Naive thymus-derived CD4-positive, alpha-beta T cell (primary cell): Measurements from ENCODE around the gene NAALADL2. TPM values are rescaled to one million over a fixed set of nuclear protein-coding genes. Genes with fewer than 3 reads are reported as not detected.
"Not testable (repeated sequence)": the region's sequence is repeated elsewhere in the genome, so short reads cannot be mapped to it uniquely, and the experiment has no call there.

ENCODE experiments used
- ATAC-seq: fragments of 150-1000 bp; cut with Tn5 transposase; 2 replicates; pipeline ENCODE4 v1.10.0; 2021; ENCODE audit warnings: mild to moderate bottlenecking, moderate library complexity
- CTCF ChIA-PET: fragments of 350-600 bp; sonication (Branson Sonifier 250); formaldehyde crosslinking; loops from one replicate; lab custom pipeline; 2021; ENCODE audit warnings: antibody characterized with exemption; lab: Charles Lee
- POLR2A ChIA-PET: fragments of 350-600 bp; sonication (Branson Sonifier 250); formaldehyde crosslinking; loops from one replicate; lab custom pipeline; 2021; ENCODE audit warnings: antibody characterized with exemption, inconsistent platforms; lab: Charles Lee
- DNase-seq, 9 donors: peaks; one replicate each; pipeline versions ENCODE4 v3.0.0 to v3.0.0-alpha.2; 2020 to 2022; ENCODE audit warnings: mixed read lengths in 1 of 9
- H3K27ac ChIP-seq: one replicate; pipeline ENCODE4 v1.7.0; 2013; ENCODE audit warnings: mild to moderate bottlenecking, low read depth, low read length, moderate library complexity
- H3K27me3 ChIP-seq, 2 donors: one replicate each; pipeline ENCODE4 v1.7.0; 2013; ENCODE audit warnings: low read length in 2 of 2, mild to moderate bottlenecking in 2 of 2, moderate library complexity in 2 of 2; ENCODE audit not compliant: control insufficient read depth in 2 of 2, insufficient read depth in 2 of 2
- H3K36me3 ChIP-seq, 3 experiments: 1 replicate in 2 of 3; 2 replicates in 1 of 3; pipeline ENCODE4 v1.7.0; 2013; ENCODE audit warnings: low read length in 3 of 3, mild to moderate bottlenecking in 3 of 3, moderate library complexity in 1 of 3; ENCODE audit not compliant: insufficient read depth in 3 of 3, control insufficient read depth in 2 of 3
- H3K4me1 ChIP-seq, 2 donors: one replicate each; pipeline ENCODE4 v1.7.0; 2013; ENCODE audit warnings: low read length in 2 of 2, mild to moderate bottlenecking in 2 of 2, moderate library complexity in 1 of 2; ENCODE audit not compliant: control insufficient read depth in 2 of 2, insufficient read depth in 2 of 2
- H3K4me3 ChIP-seq: 2 replicates; pipeline ENCODE4 v1.7.0; 2013; ENCODE audit warnings: mild to moderate bottlenecking, low read length
- H3K9me3 ChIP-seq, 3 experiments: 1 replicate in 2 of 3; 2 replicates in 1 of 3; pipeline ENCODE4 v1.7.0; 2013; ENCODE audit warnings: low read length in 3 of 3; ENCODE audit not compliant: control insufficient read depth in 2 of 3
- H3K27ac Mint-ChIP-seq, 9 donors: one replicate each; pipeline ENCODE4 v1.8.0; 2020 to 2022; ENCODE audit warnings: mixed read lengths in 9 of 9, mild to moderate bottlenecking in 8 of 9, moderate library complexity in 5 of 9, inconsistent platforms in 2 of 9
- H3K27me3 Mint-ChIP-seq, 5 donors: one replicate each; pipeline ENCODE4 v1.8.0; 2021 to 2022; ENCODE audit warnings: mixed read lengths in 5 of 5, mild to moderate bottlenecking in 1 of 5
- H3K36me3 Mint-ChIP-seq, 5 donors: one replicate each; pipeline ENCODE4 v1.8.0; 2020 to 2022; ENCODE audit warnings: mixed read lengths in 5 of 5, mild to moderate bottlenecking in 3 of 5, inconsistent platforms in 1 of 5
- H3K4me1 Mint-ChIP-seq, 7 donors: one replicate each; pipeline ENCODE4 v1.8.0; 2020 to 2022; ENCODE audit warnings: mixed read lengths in 7 of 7, mild to moderate bottlenecking in 3 of 7, inconsistent platforms in 1 of 7
- H3K4me3 Mint-ChIP-seq, 10 donors: one replicate each; pipeline ENCODE4 v1.8.0; 2020 to 2022; ENCODE audit warnings: mild to moderate bottlenecking in 10 of 10, mixed read lengths in 10 of 10, moderate library complexity in 6 of 10, inconsistent platforms in 2 of 10
- H3K9me3 Mint-ChIP-seq, 11 donors: one replicate each; pipeline ENCODE4 v1.8.0; 2020 to 2022; ENCODE audit warnings: mixed read lengths in 11 of 11, mild to moderate bottlenecking in 4 of 11, inconsistent platforms in 1 of 11, moderate library complexity in 1 of 11
- intact Hi-C, 2 donors: fragments of 100-400 bp; cut with micrococcal nuclease; formaldehyde crosslinking; loops; one replicate each; pipeline ENCODE4 v1.15.1; 2023
- polyA plus RNA-seq, 2 donors: library from polyadenylated mRNA; unstranded; fragments of 300-500 nt; fragmentation: Illumina TruSeq; gene quantifications; one replicate each; pipeline ENCODE4 v1.2.3, GENCODE V29; 2021
- total RNA-seq, 6 experiments: library from RNA in 5 of 6; stranded (reverse) in 5 of 6; gene quantifications; 1 replicate in 5 of 6; 2 replicates in 1 of 6; pipeline ENCODE4 v1.2.3 and lab custom pipeline; 2021 to 2026

The NAALADL2 gene
- total and polyA plus RNA-seq, 7 experiments from 2014 or later: 0.76 to 1.4 TPM; not detected in 5

DNA sequence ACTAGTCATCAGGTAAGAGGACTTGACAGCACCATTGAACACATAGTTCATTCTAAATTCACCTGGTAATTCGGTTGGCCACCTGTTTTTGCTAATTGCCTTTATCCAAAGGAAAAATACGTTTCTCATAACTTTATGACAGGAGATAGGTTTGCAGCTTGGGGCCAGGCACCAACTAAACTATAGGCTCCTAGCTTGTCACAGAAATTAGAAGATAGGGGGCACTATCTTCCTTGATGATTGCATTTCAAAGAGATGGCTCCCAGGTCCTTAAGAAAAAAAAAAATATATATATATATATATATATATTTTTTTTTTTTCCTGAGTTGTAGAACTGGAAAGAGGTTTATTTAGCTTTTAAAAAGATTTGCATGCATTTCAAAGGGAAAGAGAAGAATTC, 563.6 kb downstream of the NAALADL2 start:
- Histone ChIP-seq H3K27me3 (no peaks in the 10 kb centered on the region), H3K36me3 (no peaks in the 10 kb centered on the region), H3K4me3 (no peak overlapping the region), H3K9me3 (no peaks in the 10 kb centered on the region), H3K27ac (no peak overlapping the region), H3K4me1 (no peaks in the 10 kb centered on the region)
- H3K4me3 Mint-ChIP-seq: no peak overlapping the region
- no peak overlapping the region for H3K27ac Mint-ChIP-seq
- no peak for ATAC-seq
- ChIA-PET CTCF (no interaction called here), POLR2A (no interaction called here)
- DNase-seq: no peak
- no peaks in the 10 kb centered on the region for H3K27me3 Mint-ChIP-seq
- no peaks in the 10 kb centered on the region for H3K36me3 Mint-ChIP-seq
- intact Hi-C loops: no loop called here
- H3K9me3 Mint-ChIP-seq: peaks cover 0 to 6% (median 0%) of the 10 kb centered on the region in 11 donors
- H3K4me1 Mint-ChIP-seq: no peaks in the 10 kb centered on the region

DNA sequence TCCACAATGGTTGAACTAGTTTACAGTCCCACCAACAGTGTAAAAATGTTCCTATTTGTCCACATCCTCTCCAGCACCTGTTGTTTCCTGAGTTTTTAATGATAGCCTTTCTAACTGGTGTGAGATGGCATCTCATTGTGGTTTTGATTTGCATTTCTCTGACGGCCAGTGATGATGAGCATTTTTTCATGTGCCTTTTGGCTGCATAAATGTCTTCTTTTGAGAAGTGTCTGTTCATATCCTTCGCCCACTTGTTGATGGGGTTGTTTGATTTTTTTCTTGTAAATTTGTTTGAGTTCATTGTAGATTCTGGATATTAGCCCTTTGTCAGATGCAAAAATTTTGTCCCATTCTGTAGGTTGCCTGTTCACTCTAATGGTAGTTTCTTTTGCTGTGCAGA, 564.7 kb downstream of the NAALADL2 start:
- H3K27ac ChIP-seq, ATAC-seq, CTCF ChIA-PET, POLR2A ChIA-PET, intact Hi-C loops, H3K4me1 ChIP-seq, DNase-seq, H3K27me3 Mint-ChIP-seq, H3K27ac Mint-ChIP-seq, H3K4me3 ChIP-seq, H3K4me1 Mint-ChIP-seq, H3K9me3 Mint-ChIP-seq, H3K9me3 ChIP-seq, H3K36me3 Mint-ChIP-seq, H3K36me3 ChIP-seq, H3K27me3 ChIP-seq, H3K4me3 Mint-ChIP-seq: not testable (repeated sequence)

DNA sequence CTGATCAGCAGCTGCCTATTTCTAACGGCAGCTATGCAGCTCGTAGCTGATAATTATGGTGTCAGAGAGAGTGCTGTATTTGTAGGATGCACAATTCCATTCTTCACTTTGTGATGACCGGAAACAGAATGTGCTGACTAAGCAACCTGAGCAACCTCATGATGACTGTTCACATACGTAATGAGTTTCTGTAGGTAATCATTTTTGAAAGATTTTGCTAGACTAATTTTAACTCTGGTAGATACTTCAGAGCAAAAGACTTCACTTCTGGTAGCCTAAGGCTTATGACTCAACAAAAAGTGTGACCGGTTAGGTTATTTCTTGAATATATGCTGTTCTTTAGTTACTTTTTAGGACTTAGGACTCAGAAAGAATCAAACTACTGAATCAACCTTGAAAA, 567.7 kb downstream of the NAALADL2 start:
- ChIA-PET POLR2A (interaction anchor here (0.6 kb wide), 1 partner anchor 24 kb away, joined by 3 read pairs; no protein-coding TSS in a partner anchor), CTCF (no interaction called here)
- Histone ChIP-seq H3K27me3 (no peaks in the 10 kb centered on the region), H3K36me3 (no peaks in the 10 kb centered on the region), H3K9me3 (no peaks in the 10 kb centered on the region), H3K4me1 (no peaks in the 10 kb centered on the region), H3K27ac (no peak overlapping the region), H3K4me3 (no peak overlapping the region)
- ATAC-seq (no peak), DNase-seq (no peak)
- Mint-ChIP-seq H3K4me3 (no peak overlapping the region), H3K27ac (no peak overlapping the region), H3K36me3 (no peaks in the 10 kb centered on the region), H3K9me3 (peaks cover 0 to 5% (median 0%) of the 10 kb centered on the region in 11 donors), H3K4me1 (no peaks in the 10 kb centered on the region), H3K27me3 (no peaks in the 10 kb centered on the region)
- intact Hi-C loops: no loop called here

- H3K27me3 Mint-ChIP-seq: no peaks in the 10 kb centered on the region
- H3K27ac ChIP-seq: no peak overlapping the region
- H3K36me3 Mint-ChIP-seq: no peaks in the 10 kb centered on the region
- peaks cover 0 to 8% (median 0%) of the 10 kb centered on the region in 11 donors for H3K9me3 Mint-ChIP-seq
- ChIA-PET POLR2A (no interaction called here), CTCF (no interaction called here)
- DNase-seq (no peak), ATAC-seq (no peak)
- no peak overlapping the region for H3K27ac Mint-ChIP-seq
- no peak overlapping the region for H3K4me3 Mint-ChIP-seq
- H3K9me3 ChIP-seq: no peaks in the 10 kb centered on the region
- H3K4me1 ChIP-seq: no peaks in the 10 kb centered on the region
- no peak overlapping the region for H3K4me3 ChIP-seq
- H3K27me3 ChIP-seq: no peaks in the 10 kb centered on the region
- intact Hi-C loops: no loop called here
- H3K4me1 Mint-ChIP-seq: no peaks in the 10 kb centered on the region
- no peaks in the 10 kb centered on the region for H3K36me3 ChIP-seq
These were observed 569.3 kb downstream of the NAALADL2 start for GRCh38 chr3:175428466-175428865.

DNA sequence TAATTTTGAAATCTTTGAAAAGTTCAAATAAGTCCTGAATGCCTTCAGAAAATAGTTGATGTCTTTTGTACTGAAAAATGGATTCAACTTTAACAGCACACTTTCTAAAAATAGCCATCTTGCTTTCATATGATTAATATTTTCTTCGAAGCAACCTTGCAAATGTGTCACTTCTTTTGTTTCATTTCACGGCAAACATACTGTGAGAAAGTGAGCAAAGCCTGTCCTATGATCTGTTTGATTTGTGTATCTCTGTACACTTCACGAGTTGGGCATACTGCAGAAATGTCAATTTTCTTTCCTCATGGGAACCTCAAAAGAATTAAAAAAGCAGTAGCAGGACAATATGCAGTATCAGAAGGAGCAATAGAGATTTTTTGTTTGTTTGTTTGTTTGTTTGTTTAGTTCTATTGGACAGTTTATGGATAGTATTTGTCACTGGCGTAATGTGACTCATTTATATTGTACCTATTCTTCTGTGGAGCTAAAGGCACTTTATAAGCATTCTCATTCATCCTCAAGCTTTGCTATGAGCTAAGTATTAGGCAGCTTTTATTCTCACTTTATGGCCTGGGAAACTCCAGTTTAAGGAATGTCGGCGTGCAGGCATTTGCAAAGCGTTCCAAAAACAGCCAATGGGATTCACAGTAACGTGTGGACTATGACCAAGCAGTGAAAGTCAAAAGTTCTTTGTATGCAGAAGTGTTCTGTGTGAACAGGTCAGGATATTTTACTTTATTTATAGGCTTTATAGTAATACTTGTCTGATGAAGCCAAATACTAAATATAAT, 572.0 kb downstream of the NAALADL2 start:
- POLR2A ChIA-PET: no interaction called here
- no peak for ATAC-seq
- H3K9me3 Mint-ChIP-seq: peaks cover 0 to 4% (median 0%) of the 10 kb centered on the region in 11 donors
- H3K27ac Mint-ChIP-seq: no peak overlapping the region
- intact Hi-C loops: no loop called here
- H3K9me3 ChIP-seq: no peaks in the 10 kb centered on the region
- H3K4me3 ChIP-seq: no peak overlapping the region
- H3K4me3 Mint-ChIP-seq: no peak overlapping the region
- no peak overlapping the region for H3K27ac ChIP-seq
- no peaks in the 10 kb centered on the region for H3K36me3 ChIP-seq
- H3K4me1 Mint-ChIP-seq: no peaks in the 10 kb centered on the region
- CTCF ChIA-PET: no interaction called here
- H3K27me3 ChIP-seq: no peaks in the 10 kb centered on the region
- DNase-seq: no peak
- no peaks in the 10 kb centered on the region for H3K4me1 ChIP-seq
- no peaks in the 10 kb centered on the region for H3K36me3 Mint-ChIP-seq
- no peaks in the 10 kb centered on the region for H3K27me3 Mint-ChIP-seq

GRCh38 chr3:175432376-175433025, 573.4 kb downstream of the NAALADL2 start:
- intact Hi-C loops: no loop called here
- H3K4me3 Mint-ChIP-seq: no peak overlapping the region
- POLR2A ChIA-PET: no interaction called here

More at GRCh38 chr3:175432376-175433025, 573.4 kb downstream of the NAALADL2 start:
- H3K27ac Mint-ChIP-seq: no peak overlapping the region
- no peaks in the 10 kb centered on the region for H3K36me3 ChIP-seq
- H3K4me3 ChIP-seq: no peak overlapping the region
- no peaks in the 10 kb centered on the region for H3K9me3 ChIP-seq
- CTCF ChIA-PET: no interaction called here
- DNase-seq (no peak), ATAC-seq (no peak)
- no peaks in the 10 kb centered on the region for H3K4me1 ChIP-seq
- no peak overlapping the region for H3K27ac ChIP-seq
- H3K4me1 Mint-ChIP-seq: no peaks in the 10 kb centered on the region
- H3K9me3 Mint-ChIP-seq: peaks cover 0 to 4% (median 0%) of the 10 kb centered on the region in 11 donors
- H3K36me3 Mint-ChIP-seq: no peaks in the 10 kb centered on the region
- H3K27me3 ChIP-seq: no peaks in the 10 kb centered on the region
- no peaks in the 10 kb centered on the region for H3K27me3 Mint-ChIP-seq
